ENCODE results near the gene INPP5F. TPM values are rescaled to one million over a fixed set of nuclear protein-coding genes. Genes with fewer than 3 reads are reported as not detected.

Gene INPP5F
- total RNA-seq, 1 donor from 2014 or later = 16.0 TPM

DNA sequence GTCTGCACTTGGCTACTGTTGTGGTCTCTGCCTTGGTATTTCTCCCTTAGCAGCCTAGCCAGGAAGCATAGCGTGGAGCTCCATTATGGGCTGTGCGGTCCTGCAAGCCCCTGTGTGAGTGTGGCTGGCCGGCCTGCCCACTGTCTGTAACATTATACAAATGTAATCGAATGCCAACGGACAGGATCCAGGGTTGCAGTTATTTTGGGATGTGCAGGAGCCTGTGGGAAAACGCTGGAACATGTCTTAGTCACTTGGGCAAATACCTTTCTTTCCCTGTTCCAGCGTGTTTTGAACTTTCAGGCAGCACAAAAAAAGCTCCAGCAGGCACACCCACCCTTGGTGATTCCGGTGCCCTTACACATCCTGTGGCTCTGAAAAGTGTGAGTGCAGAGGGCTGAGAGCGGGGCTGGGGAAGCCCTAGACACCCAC, 45.2 kb upstream of the INPP5F start:
- TF ChIP-seq, protein P1, sequence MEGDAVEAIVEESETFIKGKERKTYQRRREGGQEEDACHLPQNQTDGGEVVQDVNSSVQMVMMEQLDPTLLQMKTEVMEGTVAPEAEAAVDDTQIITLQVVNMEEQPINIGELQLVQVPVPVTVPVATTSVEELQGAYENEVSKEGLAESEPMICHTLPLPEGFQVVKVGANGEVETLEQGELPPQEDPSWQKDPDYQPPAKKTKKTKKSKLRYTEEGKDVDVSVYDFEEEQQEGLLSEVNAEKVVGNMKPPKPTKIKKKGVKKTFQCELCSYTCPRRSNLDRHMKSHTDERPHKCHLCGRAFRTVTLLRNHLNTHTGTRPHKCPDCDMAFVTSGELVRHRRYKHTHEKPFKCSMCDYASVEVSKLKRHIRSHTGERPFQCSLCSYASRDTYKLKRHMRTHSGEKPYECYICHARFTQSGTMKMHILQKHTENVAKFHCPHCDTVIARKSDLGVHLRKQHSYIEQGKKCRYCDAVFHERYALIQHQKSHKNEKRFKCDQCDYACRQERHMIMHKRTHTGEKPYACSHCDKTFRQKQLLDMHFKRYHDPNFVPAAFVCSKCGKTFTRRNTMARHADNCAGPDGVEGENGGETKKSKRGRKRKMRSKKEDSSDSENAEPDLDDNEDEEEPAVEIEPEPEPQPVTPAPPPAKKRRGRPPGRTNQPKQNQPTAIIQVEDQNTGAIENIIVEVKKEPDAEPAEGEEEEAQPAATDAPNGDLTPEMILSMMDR (IDR thresholded peaks at IDR 0.05) = no peak
- Histone ChIP-seq H3K4me3 (no peak overlapping the region), H3K36me3 (peaks cover 24% of the 10 kb centered on the region), H3K4me1 (peaks cover 25% of the 10 kb centered on the region), H3K27ac (peak overlapping the region; percentile 24), H3K27me3 (ENCODE audit: low read depth) (no peaks in the 10 kb centered on the region), H3K9me3 (no peaks in the 10 kb centered on the region)
- DNase-seq (no peak), ATAC-seq (peak in 1 of 2 donors; percentile 34)
- intact Hi-C loops (cut with DNase I) = no loop called here

DNA sequence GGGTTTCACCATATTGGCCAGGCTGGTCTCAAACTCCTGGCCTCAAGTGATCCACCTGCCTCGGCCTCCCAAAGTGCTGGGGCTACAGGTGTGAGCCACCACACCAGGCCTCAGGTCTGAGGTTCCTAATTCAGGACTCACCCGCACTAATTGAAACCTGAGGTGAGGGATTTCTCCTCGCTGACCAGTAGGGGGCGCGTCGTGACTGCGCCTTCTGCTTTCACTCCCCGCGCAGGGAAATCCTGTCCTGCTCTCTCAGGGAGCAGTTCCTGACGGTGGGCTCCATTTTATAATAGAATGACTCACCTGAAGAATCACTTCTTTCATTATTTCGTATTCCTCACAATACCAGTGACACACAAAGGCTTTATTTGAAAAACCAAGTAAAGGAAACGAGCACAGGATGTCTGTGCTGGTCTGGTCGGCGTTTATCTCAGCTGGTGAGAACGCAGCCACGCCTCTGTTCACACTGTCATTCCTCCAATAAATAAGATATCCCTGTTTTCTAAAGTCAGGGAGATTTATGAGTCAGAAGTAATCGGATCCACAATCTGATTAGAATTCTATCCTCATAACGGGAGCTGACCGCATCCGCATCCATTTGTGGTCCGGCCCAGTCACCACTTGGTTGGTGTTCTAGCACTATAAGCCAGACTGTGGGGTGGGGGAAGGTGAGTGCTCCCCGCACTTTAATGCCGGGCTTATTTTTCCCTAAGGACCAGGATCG, 39.2 kb upstream of the INPP5F start:
- ATAC-seq = peak; percentile 89 to 90
- Histone ChIP-seq H3K36me3 (no peaks in the 10 kb centered on the region), H3K9me3 (no peaks in the 10 kb centered on the region), H3K4me3 (peak overlapping the region; percentile 36), H3K27me3 (ENCODE audit: low read depth) (no peaks in the 10 kb centered on the region), H3K27ac (peak overlapping the region; percentile 51), H3K4me1 (peaks cover 3% of the 10 kb centered on the region)
- TF ChIP-seq, protein P1 (IDR thresholded peaks at IDR 0.05) = peak; percentile 97
- DNase-seq = peak; percentile 84
- intact Hi-C loops (cut with DNase I) = no loop called here

DNA sequence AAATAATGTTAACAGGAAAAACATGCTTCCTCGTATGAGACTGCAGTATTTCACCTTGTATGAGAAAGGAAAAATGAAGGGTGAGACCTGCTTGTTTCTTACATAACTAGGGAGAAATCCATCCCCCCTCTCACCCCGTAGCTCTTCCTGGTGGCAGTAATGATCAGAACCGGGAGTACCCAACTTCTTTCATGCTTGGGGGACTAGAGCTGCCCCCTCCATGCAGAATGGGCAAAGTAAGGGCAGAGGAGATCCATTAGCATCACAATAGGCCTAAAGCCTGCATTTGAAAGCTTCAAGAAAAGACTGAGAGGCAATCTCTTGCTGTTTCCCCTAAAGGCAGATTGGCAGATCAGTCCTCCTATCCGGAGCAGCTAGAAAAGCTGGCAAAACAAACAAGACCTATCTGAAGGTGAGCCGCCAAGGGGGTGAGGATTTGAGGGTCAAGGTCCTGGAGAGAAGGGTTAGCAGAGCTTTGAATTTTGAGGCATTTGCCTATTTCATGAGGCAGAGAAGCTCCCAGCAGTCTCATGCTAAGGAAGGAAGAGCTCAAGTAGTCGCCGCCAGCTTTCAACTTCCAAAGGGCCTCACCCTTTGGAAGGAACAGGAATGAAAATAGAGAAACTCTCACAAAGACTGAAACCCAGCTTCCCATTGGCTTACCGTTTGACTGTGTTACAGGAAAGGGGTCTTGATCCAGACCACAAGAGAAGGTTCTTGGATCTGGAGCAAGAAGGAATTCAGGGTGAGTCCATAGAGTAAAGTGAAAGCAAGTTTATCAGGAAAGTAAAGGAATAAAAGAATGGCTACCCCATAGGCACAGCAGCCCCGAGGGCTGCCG, 38.4 kb upstream of the INPP5F start:
- no peak for DNase-seq
- peak overlapping the region; percentile 51 for H3K27ac ChIP-seq
- H3K9me3 ChIP-seq = no peaks in the 10 kb centered on the region
- no peaks in the 10 kb centered on the region for H3K36me3 ChIP-seq
- intact Hi-C loops (cut with DNase I) = no loop called here
- TF ChIP-seq, protein P1 (IDR thresholded peaks at IDR 0.05) = no peak
- ATAC-seq = no peak
- H3K4me3 ChIP-seq = peak overlapping the region; percentile 36
- no peaks in the 10 kb centered on the region for H3K4me1 ChIP-seq
- no peaks in the 10 kb centered on the region for H3K27me3 ChIP-seq (ENCODE audit: low read depth)

DNA sequence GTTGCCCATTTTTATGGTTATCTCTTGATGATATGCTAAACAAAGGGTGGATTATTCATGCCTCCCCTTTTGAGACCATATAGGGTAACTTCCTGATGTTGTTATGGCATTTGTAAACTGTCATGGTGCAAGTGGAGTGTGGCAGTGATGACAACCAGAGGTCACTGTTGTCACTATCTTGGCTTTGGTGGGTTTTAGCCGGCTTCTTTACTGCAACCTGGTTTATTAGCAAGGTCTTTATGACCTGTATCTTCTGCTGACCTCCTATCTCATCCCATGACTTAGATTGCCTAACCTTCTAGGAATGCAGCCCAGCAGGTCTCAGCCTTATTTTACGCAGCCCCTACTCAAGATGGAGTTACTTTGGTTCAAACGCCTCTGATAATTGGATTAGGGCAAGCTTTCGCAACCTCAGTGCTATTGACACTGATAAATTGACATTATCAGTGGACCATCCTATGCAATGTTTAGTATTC, 37.8 kb upstream of the INPP5F start:
- Histone ChIP-seq H3K9me3 (no peaks in the 10 kb centered on the region), H3K4me3 (no peak overlapping the region), H3K27me3 (ENCODE audit: low read depth) (no peaks in the 10 kb centered on the region), H3K27ac (no peak overlapping the region), H3K36me3 (no peaks in the 10 kb centered on the region), H3K4me1 (no peaks in the 10 kb centered on the region)
- TF ChIP-seq, protein P1 (IDR thresholded peaks at IDR 0.05) = no peak
- DNase-seq (no peak), ATAC-seq (no peak)
- intact Hi-C loops (cut with DNase I) = no loop called here

DNA sequence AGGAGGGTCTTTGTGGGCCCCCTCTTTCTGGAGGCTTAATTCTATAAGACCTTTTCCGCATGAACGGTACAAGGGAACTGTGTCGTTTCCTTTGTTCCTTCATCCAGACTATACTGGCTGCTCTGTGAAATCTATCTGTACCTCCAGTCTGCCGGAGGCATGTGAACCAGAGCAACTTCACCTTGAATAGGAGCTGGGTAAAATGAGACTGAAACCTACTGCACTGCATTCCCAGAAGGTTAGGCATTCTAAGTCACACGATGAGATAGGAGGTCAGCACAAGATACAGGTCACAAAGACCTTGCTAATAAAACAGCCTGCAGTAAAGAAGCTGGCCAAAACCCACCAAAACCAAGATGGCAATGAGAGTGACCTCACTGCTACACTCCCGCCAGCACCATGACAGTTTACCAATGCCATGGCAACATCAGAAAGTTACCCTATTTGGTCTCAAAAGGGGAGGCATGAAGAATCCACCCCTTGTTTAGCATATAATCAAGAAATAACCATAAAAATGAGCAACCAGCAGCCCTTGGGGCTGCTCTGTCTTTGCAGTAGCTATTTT, 36.8 kb upstream of the INPP5F start:
- no peaks in the 10 kb centered on the region for H3K4me1 ChIP-seq
- TF ChIP-seq, protein P1 (IDR thresholded peaks at IDR 0.05) = no peak
- no peak for DNase-seq
- intact Hi-C loops (cut with DNase I) = no loop called here
- H3K27ac ChIP-seq = no peak overlapping the region
- no peak for ATAC-seq
- no peaks in the 10 kb centered on the region for H3K9me3 ChIP-seq
- H3K36me3 ChIP-seq = no peaks in the 10 kb centered on the region
- no peak overlapping the region for H3K4me3 ChIP-seq
- H3K27me3 ChIP-seq (ENCODE audit: low read depth) = no peaks in the 10 kb centered on the region
